Esophagus squamous epithelium (tissue), 5 donors: ENCODE measurements around the gene PARD3. TPM values are rescaled to one million over a fixed set of nuclear protein-coding genes. Genes with fewer than 3 reads are reported as not detected.

Source experiments
- DNase-seq: peaks from one replicate; lab custom pipeline; 2025; lab: John Stamatoyannopoulos, UW
- H3K27ac ChIP-seq, 4 donors: fragments of 200-600 bp; sonication (generic); one replicate each; pipeline ENCODE4 v1.5.1; 2016 to 2019; ENCODE audit warnings: mild to moderate bottlenecking in 1 of 4
- H3K27me3 ChIP-seq, 4 donors: fragments of 200-600 bp; sonication (generic); 1 replicate in 3 of 4; 2 replicates in 1 of 4; pipeline versions ENCODE4 v1.5.1 to v1.6.0; 2017 to 2021; ENCODE audit warnings: antibody characterized with exemption in 1 of 4
- H3K36me3 ChIP-seq, 3 donors: fragments of 200-600 bp; sonication (generic); one replicate each; pipeline ENCODE4 v1.5.1; 2016 to 2019
- H3K4me1 ChIP-seq, 3 donors: fragments of 200-600 bp; sonication (generic); one replicate each; pipeline ENCODE4 v1.5.1; 2017 to 2019
- H3K4me3 ChIP-seq, 4 donors: fragments of 200-600 bp; sonication (generic); 1 replicate in 3 of 4; 2 replicates in 1 of 4; pipeline ENCODE4 v1.5.1; 2016 to 2019; ENCODE audit warnings: mild to moderate bottlenecking in 2 of 4, moderate library complexity in 1 of 4
- H3K9me3 ChIP-seq, 3 donors: fragments of 200-600 bp; sonication (generic); one replicate each; pipeline ENCODE4 v1.5.1; 2016 to 2019
- POLR2A ChIP-seq, 4 donors: fragments of 450-650 bp; IDR thresholded peaks; one replicate each; pipeline ENCODE4 v1.6.1; 2017; ENCODE audit warnings: antibody characterized with exemption in 4 of 4, mild to moderate bottlenecking in 4 of 4, moderate library complexity in 3 of 4
- WGBS, 2 donors: methylation state at CpG; one replicate each; pipeline ENCODE4 v1.1.5; 2018; 5-methylcytosine and 5-hydroxymethylcytosine counted together
- intact Hi-C: fragments of 100-400 bp; cut with DNase I; formaldehyde crosslinking; loops from one replicate; pipeline ENCODE4 v1.15.0; 2022
- total RNA-seq, 4 donors: library from RNA; depleted of rRNA; stranded (reverse); fragments of >200 nt; gene quantifications; one replicate each; pipeline ENCODE4 v1.1.0, GENCODE V29; 2016
- TF ChIP-seq, protein P1 (sequence below), 6 experiments: fragments of 450-650 bp in 4 of 6; fragments of 200-600 bp in 2 of 6; sonication (generic) in 2 of 6; IDR thresholded peaks; one replicate each; pipeline ENCODE4 v1.5.1; 2016 to 2019; ENCODE audit warnings: antibody characterized with exemption in 6 of 6, mild to moderate bottlenecking in 4 of 6, moderate library complexity in 4 of 6
- donor health status: DM: yes; HTN: yes; CAD: no.

PARD3 gene
- total RNA-seq, 4 donors from 2014 or later, result 57.3 to 114 (median 81.7) TPM

GRCh38 chr10:34192646-34193045 is 622.5 kb downstream of the PARD3 start:
- H3K9me3 ChIP-seq, result no peaks in the 10 kb centered on the region
- H3K4me3 ChIP-seq, result no peak overlapping the region
- no peak overlapping the region for H3K27ac ChIP-seq
- no peaks in the 10 kb centered on the region for H3K36me3 ChIP-seq
- 82 to 89% methylated on average over 5 of the region's 5 CpGs for WGBS, 2 donors
- intact Hi-C loops, result no loop called here
- no peak for DNase-seq
- H3K27me3 ChIP-seq, result no peaks in the 10 kb centered on the region
- H3K4me1 ChIP-seq, result no peaks in the 10 kb centered on the region
- TF ChIP-seq, protein P1, sequence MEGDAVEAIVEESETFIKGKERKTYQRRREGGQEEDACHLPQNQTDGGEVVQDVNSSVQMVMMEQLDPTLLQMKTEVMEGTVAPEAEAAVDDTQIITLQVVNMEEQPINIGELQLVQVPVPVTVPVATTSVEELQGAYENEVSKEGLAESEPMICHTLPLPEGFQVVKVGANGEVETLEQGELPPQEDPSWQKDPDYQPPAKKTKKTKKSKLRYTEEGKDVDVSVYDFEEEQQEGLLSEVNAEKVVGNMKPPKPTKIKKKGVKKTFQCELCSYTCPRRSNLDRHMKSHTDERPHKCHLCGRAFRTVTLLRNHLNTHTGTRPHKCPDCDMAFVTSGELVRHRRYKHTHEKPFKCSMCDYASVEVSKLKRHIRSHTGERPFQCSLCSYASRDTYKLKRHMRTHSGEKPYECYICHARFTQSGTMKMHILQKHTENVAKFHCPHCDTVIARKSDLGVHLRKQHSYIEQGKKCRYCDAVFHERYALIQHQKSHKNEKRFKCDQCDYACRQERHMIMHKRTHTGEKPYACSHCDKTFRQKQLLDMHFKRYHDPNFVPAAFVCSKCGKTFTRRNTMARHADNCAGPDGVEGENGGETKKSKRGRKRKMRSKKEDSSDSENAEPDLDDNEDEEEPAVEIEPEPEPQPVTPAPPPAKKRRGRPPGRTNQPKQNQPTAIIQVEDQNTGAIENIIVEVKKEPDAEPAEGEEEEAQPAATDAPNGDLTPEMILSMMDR (IDR thresholded peaks at IDR 0.05), result no peak
- TF ChIP-seq POLR2A (IDR thresholded peaks at IDR 0.05), result no peak

DNA sequence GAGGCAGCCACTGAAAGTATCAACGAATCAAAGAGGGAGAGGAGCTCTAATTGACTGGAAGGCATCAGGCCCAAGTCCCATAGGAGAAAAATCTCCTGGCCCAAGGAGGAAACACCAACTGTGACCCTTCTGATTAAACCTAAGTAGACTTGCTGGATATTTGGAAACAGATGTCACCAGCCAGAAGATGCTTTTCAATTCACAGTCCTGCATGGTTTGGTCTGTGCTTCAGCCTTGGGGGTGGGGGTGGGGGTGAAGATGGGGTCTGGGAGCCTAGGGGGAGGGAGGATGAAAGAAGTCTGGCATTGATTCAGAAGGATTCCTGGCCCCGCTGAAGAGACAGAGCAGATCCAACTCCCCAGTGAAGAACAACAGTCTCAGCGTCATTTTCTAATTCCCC is 623.7 kb downstream of the PARD3 start:
- H3K4me1 ChIP-seq, result no peaks in the 10 kb centered on the region
- H3K9me3 ChIP-seq, result no peaks in the 10 kb centered on the region
- no peaks in the 10 kb centered on the region for H3K36me3 ChIP-seq
- no peak overlapping the region for H3K4me3 ChIP-seq
- H3K27me3 ChIP-seq, result no peaks in the 10 kb centered on the region
- no peak overlapping the region for H3K27ac ChIP-seq
- intact Hi-C loops, result no loop called here
- no peak for TF ChIP-seq POLR2A (IDR thresholded peaks at IDR 0.05)
- TF ChIP-seq, protein P1 (IDR thresholded peaks at IDR 0.05), result no peak
- 73 to 85% methylated on average over 2 to 3 of the region's 3 CpGs for WGBS, 2 donors
- DNase-seq, result no peak

GRCh38 chr10:34190580-34190979 is 624.5 kb downstream of the PARD3 start:
- H3K36me3 ChIP-seq, result no peaks in the 10 kb centered on the region
- peaks cover 0 to 7% (median 0%) of the 10 kb centered on the region in 3 donors for H3K4me1 ChIP-seq
- WGBS, 2 donors, result 78 to 84% methylated on average over 7 of the region's 7 CpGs
- no peaks in the 10 kb centered on the region for H3K27me3 ChIP-seq
- DNase-seq, result no peak
- no peak overlapping the region for H3K4me3 ChIP-seq
- intact Hi-C loops, result no loop called here
- TF ChIP-seq, protein P1 (IDR thresholded peaks at IDR 0.05), result no peak
- no peak for TF ChIP-seq POLR2A (IDR thresholded peaks at IDR 0.05)
- no peaks in the 10 kb centered on the region for H3K9me3 ChIP-seq
- no peak overlapping the region for H3K27ac ChIP-seq

GRCh38 chr10:34189830-34190229 is 625.3 kb downstream of the PARD3 start:
- H3K9me3 ChIP-seq, result no peaks in the 10 kb centered on the region
- intact Hi-C loops, result no loop called here
- 83 to 92% methylated on average over 1 of the region's 1 CpG for WGBS, 2 donors

DNA sequence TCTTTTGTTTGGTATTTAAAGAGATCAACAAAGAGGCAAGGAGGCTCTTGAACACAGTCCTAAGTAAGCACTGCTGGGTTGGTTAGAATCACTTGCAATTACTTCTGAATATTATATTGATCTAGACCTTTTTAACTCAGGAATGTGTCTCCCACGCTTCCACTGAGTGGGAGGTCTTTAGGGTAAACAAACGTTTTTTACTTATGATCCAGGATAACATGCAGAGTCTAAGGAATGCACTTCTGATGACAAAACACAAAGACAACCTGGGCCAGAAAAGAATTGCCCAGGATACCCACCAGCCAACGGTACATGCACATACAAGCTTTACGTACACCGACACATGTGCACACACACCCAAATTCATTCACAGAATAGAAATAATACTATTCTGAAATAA is 626.9 kb downstream of the PARD3 start:
- peaks cover 0 to 17% (median 6%) of the 10 kb centered on the region in 3 donors for H3K4me1 ChIP-seq
- WGBS, 2 donors, result 76 to 85% methylated on average over 5 of the region's 5 CpGs
- H3K9me3 ChIP-seq, result no peaks in the 10 kb centered on the region
- H3K36me3 ChIP-seq, result no peaks in the 10 kb centered on the region
- H3K27me3 ChIP-seq, result no peaks in the 10 kb centered on the region
- TF ChIP-seq, protein P1 (IDR thresholded peaks at IDR 0.05), result no peak
- TF ChIP-seq POLR2A (IDR thresholded peaks at IDR 0.05), result no peak
- intact Hi-C loops, result no loop called here
- no peak for DNase-seq
- no peak overlapping the region for H3K27ac ChIP-seq
- H3K4me3 ChIP-seq, result no peak overlapping the region

More at GRCh38 chr10:34189830-34190229, 625.3 kb downstream of the PARD3 start:
- Histone ChIP-seq H3K27me3 (no peaks in the 10 kb centered on the region), H3K36me3 (no peaks in the 10 kb centered on the region), H3K4me3 (no peak overlapping the region), H3K27ac (no peak overlapping the region), H3K4me1 (peaks cover 0 to 14% (median 4%) of the 10 kb centered on the region in 3 donors)
- DNase-seq, result no peak
- TF ChIP-seq, protein P1 (IDR thresholded peaks at IDR 0.05), result no peak
- no peak for TF ChIP-seq POLR2A (IDR thresholded peaks at IDR 0.05)
